Measurements from ENCODE around the gene MANEA.
"Not testable (repeated sequence)": the region's sequence is repeated elsewhere in the genome, so short reads cannot be mapped to it uniquely, and the experiment has no call there.

Gene MANEA

GRCh38 chr6:95577304-95578105, at the start of gene MANEA:
Gene MANEA (plus strand): TSS chr6:95577535. CDS start chr6:95586440, 8,905 bp downstream.
- in situ Hi-C loops (cut with MboI; ENCODE audit: low sequenced_read_pairs), result no loop called here

DNA sequence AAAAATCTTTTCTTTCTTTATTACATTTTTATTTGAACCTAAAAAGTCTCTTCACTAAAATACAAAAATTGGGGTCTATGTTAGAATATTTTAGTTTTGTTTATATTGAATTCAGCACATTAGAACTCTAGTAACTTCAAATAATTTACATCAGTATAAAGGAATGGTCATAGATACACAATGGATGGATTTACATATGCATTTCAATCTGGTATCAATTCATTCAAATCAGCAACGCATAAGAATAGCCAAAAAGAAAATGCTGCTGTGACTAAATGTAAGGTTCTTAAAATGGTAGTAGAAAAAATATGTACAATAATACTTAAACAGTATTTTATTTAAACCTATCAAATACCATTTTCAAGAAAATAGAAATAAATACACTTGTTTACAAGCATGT, 47.6 kb upstream of the MANEA start:
- in situ Hi-C loops (cut with MboI; ENCODE audit: low sequenced_read_pairs), result no loop called here

DNA sequence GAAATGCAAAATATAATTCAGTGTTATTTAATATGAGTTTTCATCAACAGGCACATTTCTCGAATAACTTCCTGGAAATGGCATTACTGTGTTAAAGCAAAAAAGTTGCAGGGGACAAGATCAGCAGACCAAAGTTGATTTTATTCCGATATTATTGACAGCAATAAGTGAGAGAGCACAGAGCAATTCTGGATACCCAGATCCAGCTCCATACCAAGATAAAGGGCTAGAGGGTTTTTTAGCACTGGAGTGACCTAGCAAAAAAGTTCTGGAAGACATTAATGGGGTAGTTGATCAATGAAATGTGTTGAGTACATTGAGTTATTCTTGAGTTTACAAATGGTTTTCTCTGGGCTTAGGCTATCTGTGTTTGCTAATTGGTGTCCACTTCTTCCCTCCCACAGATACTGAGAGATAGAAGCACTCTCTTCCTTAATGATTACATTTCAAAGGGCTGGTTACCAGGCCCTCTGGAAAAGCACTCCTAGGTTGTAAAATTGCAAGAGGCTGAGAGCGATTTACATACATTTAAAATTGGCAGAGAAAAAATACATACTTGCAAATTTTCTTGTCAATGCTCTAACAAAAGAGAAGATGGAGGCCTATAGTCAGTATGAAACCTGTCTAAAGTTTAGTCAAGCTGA, 47.0 kb upstream of the MANEA start:
- in situ Hi-C loops (cut with MboI; ENCODE audit: low sequenced_read_pairs), result no loop called here

GRCh38 chr6:95543798-95544197, 33.5 kb upstream of the MANEA start:
- in situ Hi-C loops (cut with MboI; ENCODE audit: low sequenced_read_pairs), result no loop called here

DNA sequence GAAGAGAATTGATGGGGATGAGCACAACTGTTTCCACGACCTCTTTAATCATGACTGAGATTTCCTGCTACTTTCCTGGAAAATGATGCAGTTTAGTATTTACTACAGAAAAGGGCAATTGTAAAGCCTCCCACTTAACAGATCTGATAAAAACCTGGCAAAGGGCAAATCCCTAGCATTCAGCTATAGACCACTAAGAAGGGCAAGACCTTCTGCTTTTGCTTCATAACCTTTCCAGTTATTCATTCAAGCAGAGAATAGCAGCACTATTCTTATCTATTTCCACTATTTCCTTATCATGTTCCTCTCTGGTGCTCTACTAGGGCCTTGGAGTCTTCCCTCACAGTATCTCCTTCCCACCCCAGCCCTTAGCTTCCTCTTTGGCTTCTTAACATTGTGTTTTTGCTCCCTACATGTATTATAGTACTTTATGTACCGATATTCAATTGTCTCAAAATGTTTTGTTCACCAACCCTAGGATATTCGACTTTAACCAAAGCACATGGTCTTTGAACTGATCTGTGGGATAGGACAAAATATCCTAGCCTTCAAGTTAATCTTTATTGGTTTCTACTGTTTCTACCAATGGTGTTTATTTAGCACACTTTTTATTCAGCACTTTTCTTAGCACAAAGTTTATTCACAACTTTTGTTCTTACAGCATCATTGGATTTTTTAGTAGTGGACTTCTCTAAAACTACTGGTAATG, 32.7 kb upstream of the MANEA start:
- in situ Hi-C loops (cut with MboI; ENCODE audit: low sequenced_read_pairs), result no loop called here

- in situ Hi-C loops (cut with MboI; ENCODE audit: low sequenced_read_pairs), result no loop called here
These were observed 32.1 kb upstream of the MANEA start for GRCh38 chr6:95545226-95545625.

DNA sequence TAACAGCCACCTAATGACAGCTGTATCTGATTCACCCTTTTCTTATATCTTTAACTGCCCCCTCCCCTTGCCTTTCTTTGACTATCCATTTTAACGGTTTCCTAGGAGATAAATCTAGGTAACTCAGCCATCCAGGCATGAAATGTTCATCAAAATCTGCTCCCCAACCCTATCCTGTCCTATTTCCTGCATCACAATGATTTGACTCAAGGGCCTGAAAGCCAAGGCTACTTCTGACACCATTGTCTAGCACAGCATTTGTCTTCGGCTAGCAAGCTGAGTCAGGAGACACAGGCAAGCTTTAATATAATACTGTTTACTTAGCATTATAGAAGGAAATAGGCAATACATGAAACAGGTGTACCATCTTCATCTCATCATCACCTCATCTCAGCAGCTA, 31.6 kb upstream of the MANEA start:
- in situ Hi-C loops (cut with MboI; ENCODE audit: low sequenced_read_pairs), result no loop called here

GRCh38 chr6:95546148-95546547, 31.2 kb upstream of the MANEA start:
- in situ Hi-C loops (cut with MboI; ENCODE audit: low sequenced_read_pairs), result no loop called here

- in situ Hi-C loops (cut with MboI; ENCODE audit: low sequenced_read_pairs), result no loop called here
These were observed 30.3 kb upstream of the MANEA start for GRCh38 chr6:95547043-95547442.

DNA sequence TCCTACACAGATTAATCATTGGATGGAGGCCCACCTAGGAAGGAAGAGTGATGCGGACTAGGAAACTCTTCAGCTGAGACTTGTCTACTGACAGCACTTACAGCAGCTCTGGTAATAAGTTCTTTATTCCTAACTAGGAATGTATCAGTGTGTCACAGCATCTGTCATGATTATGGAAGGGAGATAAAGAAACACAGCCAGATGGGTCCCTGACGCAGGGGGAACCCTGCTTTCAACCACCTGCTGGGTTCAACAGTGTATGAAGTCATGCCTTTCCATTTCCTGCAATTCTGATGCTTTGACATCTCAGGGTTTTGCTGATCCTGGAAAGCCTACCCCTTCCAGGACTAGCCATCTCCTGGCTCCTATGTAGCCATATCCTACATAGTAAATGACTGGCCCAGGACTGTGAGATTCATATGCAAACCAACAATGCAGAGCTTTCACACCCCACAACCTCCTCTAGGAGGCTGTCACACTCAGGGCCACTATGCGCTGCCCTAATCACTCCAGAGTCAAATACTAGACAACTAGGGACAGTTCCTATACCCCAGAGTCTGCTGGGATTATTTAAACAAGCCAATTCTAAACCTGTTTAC, 29.0 kb upstream of the MANEA start:
- in situ Hi-C loops (cut with MboI; ENCODE audit: low sequenced_read_pairs), result no loop called here

GRCh38 chr6:95551678-95552324, 25.5 kb upstream of the MANEA start:
- in situ Hi-C loops (cut with MboI; ENCODE audit: low sequenced_read_pairs), result no loop called here

GRCh38 chr6:95553880-95554279, 23.5 kb upstream of the MANEA start:
- in situ Hi-C loops (cut with MboI; ENCODE audit: low sequenced_read_pairs), result no loop called here

DNA sequence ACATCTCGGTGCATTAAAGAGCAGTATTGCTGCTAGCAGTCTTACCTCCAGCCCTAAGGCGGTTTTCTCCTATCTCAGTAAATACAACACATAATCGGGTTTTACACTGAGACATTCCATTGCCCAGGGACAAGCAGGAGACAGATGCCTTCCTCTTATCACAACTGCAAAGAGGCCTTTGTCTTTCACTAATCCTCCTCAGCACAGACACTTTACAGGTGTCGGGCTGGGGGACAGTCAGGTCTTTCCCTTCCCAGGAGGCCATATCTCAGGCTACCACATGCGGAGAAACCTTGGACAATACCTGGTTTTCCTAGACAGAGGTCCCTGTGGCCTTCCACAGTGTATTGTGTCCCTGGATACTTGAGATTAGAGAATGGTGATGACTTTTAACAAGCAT, 16.4 kb upstream of the MANEA start:
- in situ Hi-C loops (cut with MboI; ENCODE audit: low sequenced_read_pairs), result not testable (repeated sequence)

GRCh38 chr6:95569560-95569959, 7.8 kb upstream of the MANEA start:
- in situ Hi-C loops (cut with MboI; ENCODE audit: low sequenced_read_pairs), result no loop called here

- in situ Hi-C loops (cut with MboI; ENCODE audit: low sequenced_read_pairs), result no loop called here
These were observed 5.2 kb upstream of the MANEA start for GRCh38 chr6:95572098-95572497.

GRCh38 chr6:95574811-95575210, 2.5 kb upstream of the MANEA start:
- in situ Hi-C loops (cut with MboI; ENCODE audit: low sequenced_read_pairs), result no loop called here

- in situ Hi-C loops (cut with MboI; ENCODE audit: low sequenced_read_pairs), result no loop called here
These were observed 927 bp upstream of the MANEA start for GRCh38 chr6:95576218-95576997.

- in situ Hi-C loops (cut with MboI; ENCODE audit: low sequenced_read_pairs), result no loop called here
These were observed 384 bp upstream of the MANEA start for GRCh38 chr6:95576998-95577303.

GRCh38 chr6:95578106-95578410, 723 bp downstream of the MANEA start:
- in situ Hi-C loops (cut with MboI; ENCODE audit: low sequenced_read_pairs), result no loop called here

DNA sequence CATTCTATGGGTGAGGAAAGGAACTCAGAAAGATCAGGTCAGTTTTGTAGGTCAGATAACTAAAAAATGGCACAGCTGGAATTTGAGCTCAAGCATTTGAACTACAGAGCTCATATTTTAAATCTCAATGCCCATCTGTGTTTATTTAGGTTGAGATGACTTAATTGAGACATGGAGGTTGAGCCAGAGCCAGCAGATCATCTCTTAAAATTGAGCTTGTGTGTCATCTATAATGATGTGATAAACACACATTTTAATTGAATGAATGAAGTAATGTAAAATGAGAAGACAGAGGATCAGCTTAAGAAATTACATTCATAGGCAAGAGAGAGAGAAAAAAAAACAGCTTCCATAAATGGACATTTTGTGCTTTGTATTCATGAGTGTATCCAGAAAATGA, 3.7 kb downstream of the MANEA start:
- in situ Hi-C loops (cut with MboI; ENCODE audit: low sequenced_read_pairs), result no loop called here

- in situ Hi-C loops (cut with MboI; ENCODE audit: low sequenced_read_pairs), result not testable (repeated sequence)
These were observed 6.9 kb downstream of the MANEA start for GRCh38 chr6:95584226-95584625.

All from hTERT RPE-1 (cell line).